ENCODE results near the gene PARN. TPM values are rescaled to one million over a fixed set of nuclear protein-coding genes. Genes with fewer than 3 reads are reported as not detected.
"Not testable (repeated sequence)": the region's sequence is repeated elsewhere in the genome, so short reads cannot be mapped to it uniquely, and the experiment has no call there.

Gene PARN
- total RNA-seq, 2 experiments from 2014 or later: 41.4 to 43.0 TPM

DNA sequence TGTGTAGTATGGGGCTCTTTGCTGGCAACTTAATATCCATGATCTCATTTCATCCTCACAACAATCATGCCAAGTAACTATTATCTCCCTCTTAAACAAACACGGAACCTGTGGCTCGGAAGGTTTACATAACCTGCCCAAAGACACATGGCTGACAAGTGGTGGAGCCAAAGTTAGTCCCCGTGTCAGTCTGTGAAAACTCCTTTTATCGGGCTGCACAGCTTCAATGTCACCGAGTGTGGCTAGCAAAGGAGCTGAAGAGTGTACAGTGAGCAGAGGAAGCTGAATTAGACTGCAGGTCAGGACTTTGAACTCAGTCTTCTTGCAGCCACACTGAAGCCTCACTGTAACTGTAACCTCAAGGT lies 80.3 kb downstream of the PARN start:
- Mint-ChIP-seq H3K27ac (no peak overlapping the region), H3K4me1 (no peaks in the 10 kb centered on the region), H3K27me3 (no peaks in the 10 kb centered on the region), H3K9me3 (no peaks in the 10 kb centered on the region), H3K4me3 (no peak overlapping the region), H3K36me3 (ENCODE audit: low read depth) (peaks cover 29% of the 10 kb centered on the region)
- ChIA-PET POLR2A (interaction anchor here (1.1 kb wide), 1 partner anchor 84 kb away, joined by 3 read pairs; no protein-coding TSS in a partner anchor), CTCF (no interaction called here)
- no peak for DNase-seq

DNA sequence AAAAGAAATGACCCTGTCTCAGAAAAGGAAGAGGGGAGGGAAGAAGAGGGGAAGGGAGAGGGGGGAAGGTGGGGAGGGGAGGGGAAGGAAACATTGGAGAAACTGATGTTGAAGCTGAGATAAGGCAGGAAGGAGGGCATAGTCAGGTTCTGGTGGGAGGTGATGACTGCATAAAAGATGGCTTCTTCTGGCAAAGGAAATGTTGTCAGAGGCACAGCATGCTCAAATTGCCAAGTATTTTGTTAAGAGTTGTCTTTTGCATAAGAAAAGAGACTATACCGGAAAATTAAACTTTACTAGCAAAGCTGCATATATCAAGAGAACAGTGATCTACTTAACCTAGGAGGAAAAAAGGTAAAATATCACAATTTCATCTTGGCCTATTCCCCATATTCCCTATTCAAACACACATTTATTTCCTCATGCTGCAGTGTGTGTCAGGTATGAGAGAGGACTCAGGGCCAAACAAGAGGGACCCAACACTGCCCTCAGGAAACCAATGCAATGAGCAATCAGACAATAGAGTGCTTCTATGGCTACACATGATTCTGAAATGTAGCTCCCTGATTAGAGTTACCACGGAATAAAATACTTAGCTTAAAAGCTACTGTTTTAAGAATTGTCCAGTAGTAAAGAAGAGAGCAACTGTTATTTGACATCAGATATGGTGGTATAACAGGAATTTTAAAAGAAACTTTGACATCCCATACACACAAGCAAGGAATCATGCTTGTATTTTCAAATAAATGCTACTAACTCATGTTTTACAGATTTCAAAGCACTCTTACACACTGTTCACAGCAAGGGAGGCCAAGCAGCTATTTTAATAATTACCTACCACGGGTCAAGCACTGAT lies 80.9 kb downstream of the PARN start:
- Mint-ChIP-seq H3K27me3 (no peaks in the 10 kb centered on the region), H3K4me3 (no peak overlapping the region), H3K27ac (no peak overlapping the region), H3K36me3 (ENCODE audit: low read depth) (peaks cover 29% of the 10 kb centered on the region), H3K9me3 (no peaks in the 10 kb centered on the region), H3K4me1 (no peaks in the 10 kb centered on the region)
- no peak for DNase-seq
- CTCF ChIA-PET: no interaction called here
- POLR2A ChIA-PET: interaction anchor here (1.1 kb wide), 1 partner anchor 85 kb away, joined by 3 read pairs; no protein-coding TSS in a partner anchor

DNA sequence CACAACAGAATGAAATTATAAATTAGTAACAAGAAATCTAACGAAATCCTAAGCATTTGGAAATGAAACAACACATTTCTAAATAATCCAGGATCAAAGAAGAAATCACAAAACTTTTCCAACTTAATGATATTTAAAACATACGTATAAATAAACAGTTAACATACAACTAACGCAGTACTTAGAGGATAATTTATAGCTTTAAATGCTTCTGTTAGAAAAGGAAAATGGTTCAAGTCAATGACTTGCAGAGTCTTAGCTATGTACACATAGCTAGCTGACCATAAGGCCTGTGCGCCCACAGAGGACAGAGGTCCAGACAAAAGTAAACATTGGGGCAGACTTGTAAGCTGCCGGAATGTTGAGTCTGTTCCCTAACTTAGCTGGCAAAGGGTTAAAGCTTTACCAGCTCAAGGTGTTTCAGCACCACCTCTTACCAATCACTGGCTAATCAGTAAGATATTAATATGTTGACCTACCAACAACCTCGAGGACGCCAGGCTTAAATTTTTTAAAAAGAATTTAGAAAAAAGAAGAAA lies 84.6 kb downstream of the PARN start:
- no peak for DNase-seq
- H3K27me3 Mint-ChIP-seq: no peaks in the 10 kb centered on the region

DNA sequence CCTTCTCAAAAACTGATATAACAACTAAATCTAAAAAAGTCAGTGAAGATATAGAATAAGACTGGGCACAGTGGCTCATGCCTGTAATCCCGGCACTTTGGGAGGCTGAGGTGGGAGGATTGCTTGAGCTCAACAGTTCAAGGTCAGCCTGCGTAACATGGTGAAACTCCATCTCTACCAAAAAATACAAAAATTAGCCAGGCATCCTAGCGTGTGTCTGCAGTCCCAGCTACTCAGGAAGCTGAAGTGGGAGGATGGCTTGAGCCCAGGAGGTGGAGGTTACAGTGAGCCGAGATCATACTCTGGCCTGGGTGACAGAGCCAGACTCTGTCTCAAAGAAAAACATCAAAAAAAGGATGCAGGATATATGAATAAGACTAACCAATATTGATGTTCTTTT lies 85.2 kb downstream of the PARN start:
- H3K36me3 Mint-ChIP-seq (ENCODE audit: low read depth): peaks cover 33% of the 10 kb centered on the region
- CTCF ChIA-PET, H3K4me3 Mint-ChIP-seq, H3K27ac Mint-ChIP-seq, H3K9me3 Mint-ChIP-seq, DNase-seq, H3K4me1 Mint-ChIP-seq, POLR2A ChIA-PET, H3K27me3 Mint-ChIP-seq: not testable (repeated sequence)

More for the DNA sequence above, 84.6 kb downstream of the PARN start:
- POLR2A ChIA-PET: no interaction called here
- CTCF ChIA-PET: interaction anchor here (1.4 kb wide), 1 partner anchor 9 kb away, joined by 3 read pairs; no protein-coding TSS in a partner anchor
- Mint-ChIP-seq H3K36me3 (ENCODE audit: low read depth) (peaks cover 39% of the 10 kb centered on the region), H3K4me1 (no peaks in the 10 kb centered on the region), H3K27ac (no peak overlapping the region), H3K9me3 (peaks cover 2% of the 10 kb centered on the region), H3K4me3 (no peak overlapping the region)

DNA sequence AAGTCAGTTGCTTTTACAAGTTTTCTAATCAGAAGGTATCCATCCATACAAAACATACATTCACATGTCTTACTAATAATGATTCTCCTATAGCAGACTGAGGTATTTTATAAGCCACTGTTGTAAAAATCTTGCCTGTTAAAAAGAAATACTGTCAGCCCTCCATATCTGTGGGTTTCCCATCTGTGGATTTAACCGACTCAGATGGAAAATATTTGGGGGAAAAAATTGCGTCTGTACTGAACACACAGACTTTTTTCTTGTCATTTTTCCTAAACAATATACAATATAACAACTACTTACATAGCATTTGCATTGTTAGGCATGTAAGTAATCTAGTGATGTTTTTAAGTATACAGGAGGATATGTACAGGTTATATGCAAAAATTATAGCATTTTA lies 90.4 kb downstream of the PARN start:
- CTCF ChIA-PET: interaction anchor here (1.1 kb wide), 1 partner anchor 280 kb away, joined by 3 read pairs; no protein-coding TSS in a partner anchor
- no peaks in the 10 kb centered on the region for H3K4me1 Mint-ChIP-seq
- DNase-seq: no peak
- H3K27ac Mint-ChIP-seq: no peak overlapping the region
- H3K27me3 Mint-ChIP-seq: no peaks in the 10 kb centered on the region
- POLR2A ChIA-PET: no interaction called here
- H3K36me3 Mint-ChIP-seq (ENCODE audit: low read depth): peaks cover 22% of the 10 kb centered on the region
- peaks cover 2% of the 10 kb centered on the region for H3K9me3 Mint-ChIP-seq
- no peak overlapping the region for H3K4me3 Mint-ChIP-seq

DNA sequence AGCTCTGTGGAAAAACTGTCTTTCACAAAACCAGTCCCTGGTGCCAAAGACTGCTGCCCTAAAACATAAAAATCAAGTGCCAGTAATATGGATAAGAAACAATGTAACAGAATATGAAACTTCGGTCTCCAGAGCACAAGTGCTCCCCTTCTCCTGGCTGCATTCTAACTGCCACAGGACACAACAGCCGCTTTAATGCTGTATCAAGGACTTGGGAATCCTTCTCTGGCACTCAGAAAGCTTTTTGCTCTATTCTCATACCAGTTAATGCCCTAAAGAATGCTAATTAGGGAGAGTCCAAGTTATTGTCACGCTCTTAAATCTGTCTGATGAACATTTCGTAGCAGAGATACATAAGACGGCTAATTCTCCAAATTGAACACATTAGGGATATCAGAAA lies 90.9 kb downstream of the PARN start:
- no peaks in the 10 kb centered on the region for H3K4me1 Mint-ChIP-seq
- no peak overlapping the region for H3K27ac Mint-ChIP-seq
- CTCF ChIA-PET: no interaction called here
- H3K27me3 Mint-ChIP-seq: no peaks in the 10 kb centered on the region
- H3K36me3 Mint-ChIP-seq (ENCODE audit: low read depth): peaks cover 22% of the 10 kb centered on the region
- DNase-seq: no peak
- POLR2A ChIA-PET: no interaction called here
- peaks cover 2% of the 10 kb centered on the region for H3K9me3 Mint-ChIP-seq
- no peak overlapping the region for H3K4me3 Mint-ChIP-seq

DNA sequence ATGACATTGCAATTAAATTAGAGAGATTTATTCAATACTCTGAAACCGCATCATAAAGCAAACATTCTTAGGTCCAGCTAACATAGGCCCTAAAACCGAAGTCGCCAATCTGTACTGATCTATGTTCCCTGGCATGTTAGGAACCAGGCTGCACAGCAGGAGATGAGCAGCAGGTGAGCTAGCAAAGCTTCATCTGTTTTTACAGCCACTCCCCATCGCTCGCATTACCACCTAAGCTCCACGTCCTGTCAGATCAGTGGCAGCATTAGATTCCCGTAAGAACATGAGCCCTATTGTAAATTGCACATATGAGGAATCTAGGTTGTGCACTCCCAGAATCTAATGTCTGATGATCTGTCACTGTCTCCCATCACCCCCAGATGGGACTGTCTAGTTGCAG lies 91.5 kb downstream of the PARN start:
- H3K9me3 Mint-ChIP-seq: peaks cover 2% of the 10 kb centered on the region
- H3K4me1 Mint-ChIP-seq: no peaks in the 10 kb centered on the region
- no peaks in the 10 kb centered on the region for H3K27me3 Mint-ChIP-seq
- H3K4me3 Mint-ChIP-seq: no peak overlapping the region
- peaks cover 20% of the 10 kb centered on the region for H3K36me3 Mint-ChIP-seq (ENCODE audit: low read depth)
- no peak for DNase-seq
- CTCF ChIA-PET: no interaction called here
- no peak overlapping the region for H3K27ac Mint-ChIP-seq
- POLR2A ChIA-PET: no interaction called here

DNA sequence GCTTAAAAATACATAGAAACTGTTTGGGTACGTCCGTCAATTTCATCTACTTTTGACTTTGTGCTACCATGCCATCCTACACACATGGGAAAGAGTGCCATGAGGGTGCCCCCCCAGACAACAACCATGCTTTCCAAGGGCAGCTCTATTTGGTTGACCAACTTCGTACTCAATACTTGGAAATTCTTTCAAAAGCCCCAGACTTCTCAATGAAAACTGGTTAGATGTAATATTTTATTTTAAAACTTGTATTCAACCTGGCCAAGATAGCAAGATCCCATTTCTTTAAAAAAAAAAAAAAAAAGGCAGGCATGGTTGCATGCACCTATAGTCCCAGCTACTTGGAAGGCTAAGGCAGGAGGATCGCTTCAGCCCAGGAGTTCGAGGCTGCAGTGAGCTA lies 98.4 kb downstream of the PARN start:
- no peak for DNase-seq
- H3K9me3 Mint-ChIP-seq: no peaks in the 10 kb centered on the region
- no peak overlapping the region for H3K27ac Mint-ChIP-seq
- H3K36me3 Mint-ChIP-seq (ENCODE audit: low read depth): peaks cover 6% of the 10 kb centered on the region
- H3K4me3 Mint-ChIP-seq: no peak overlapping the region
- POLR2A ChIA-PET: no interaction called here
- no peaks in the 10 kb centered on the region for H3K4me1 Mint-ChIP-seq
- H3K27me3 Mint-ChIP-seq: no peaks in the 10 kb centered on the region
- CTCF ChIA-PET: no interaction called here

DNA sequence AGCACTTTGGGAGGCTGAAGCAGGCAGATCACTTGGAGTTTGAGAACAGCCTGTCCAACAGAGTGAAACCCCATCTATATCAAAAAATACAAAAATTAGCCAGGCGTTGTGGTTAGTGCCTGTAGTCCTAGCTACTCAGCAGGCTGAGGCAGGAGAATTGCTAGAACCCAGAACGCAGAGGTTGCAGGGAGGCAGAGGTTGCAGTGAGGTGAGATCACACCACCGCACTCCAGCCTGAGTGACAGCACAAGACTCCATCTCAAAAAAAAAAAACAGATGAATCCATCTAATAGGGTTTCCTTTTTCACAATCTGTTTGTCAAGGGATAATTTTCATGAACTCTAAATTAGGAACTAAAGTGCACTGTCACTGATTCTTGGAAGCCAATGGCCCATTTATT lies 99.0 kb downstream of the PARN start:
- no peak for DNase-seq
- Mint-ChIP-seq H3K4me3 (no peak overlapping the region), H3K4me1 (no peaks in the 10 kb centered on the region), H3K27ac (no peak overlapping the region), H3K36me3 (ENCODE audit: low read depth) (peaks cover 6% of the 10 kb centered on the region), H3K27me3 (no peaks in the 10 kb centered on the region), H3K9me3 (no peaks in the 10 kb centered on the region)
- POLR2A ChIA-PET: no interaction called here
- CTCF ChIA-PET: no interaction called here

DNA sequence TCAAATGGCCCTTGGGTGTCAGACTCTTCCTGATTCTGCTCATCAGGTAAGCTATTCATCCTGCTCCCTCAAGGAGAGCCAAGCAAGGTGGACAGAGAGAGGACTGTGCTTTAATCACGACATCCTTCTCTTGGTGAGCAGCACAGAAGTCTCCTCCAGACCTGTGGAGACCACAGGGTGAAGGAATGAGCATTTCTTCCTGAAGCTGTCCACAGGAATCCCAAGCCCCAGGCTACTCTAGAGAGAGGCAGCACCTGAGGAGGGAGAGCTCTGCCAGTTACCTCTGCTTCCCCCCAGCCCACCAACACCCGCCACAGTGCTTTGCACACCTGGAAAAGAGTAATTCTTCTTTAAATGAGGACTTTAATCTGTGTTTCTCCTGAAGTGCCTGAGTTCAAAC lies 100.0 kb downstream of the PARN start:
- H3K4me3 Mint-ChIP-seq: no peak overlapping the region
- ChIA-PET POLR2A (no interaction called here), CTCF (interaction anchor here (1.0 to 1.4 kb wide), 2 partner anchors 28 to 281 kb away, joined by 3 read pairs; no protein-coding TSS in a partner anchor)
- DNase-seq: no peak
- H3K27ac Mint-ChIP-seq: no peak overlapping the region
- H3K4me1 Mint-ChIP-seq: no peaks in the 10 kb centered on the region
- H3K36me3 Mint-ChIP-seq (ENCODE audit: low read depth): peaks cover 6% of the 10 kb centered on the region
- H3K9me3 Mint-ChIP-seq: no peaks in the 10 kb centered on the region
- no peaks in the 10 kb centered on the region for H3K27me3 Mint-ChIP-seq

DNA sequence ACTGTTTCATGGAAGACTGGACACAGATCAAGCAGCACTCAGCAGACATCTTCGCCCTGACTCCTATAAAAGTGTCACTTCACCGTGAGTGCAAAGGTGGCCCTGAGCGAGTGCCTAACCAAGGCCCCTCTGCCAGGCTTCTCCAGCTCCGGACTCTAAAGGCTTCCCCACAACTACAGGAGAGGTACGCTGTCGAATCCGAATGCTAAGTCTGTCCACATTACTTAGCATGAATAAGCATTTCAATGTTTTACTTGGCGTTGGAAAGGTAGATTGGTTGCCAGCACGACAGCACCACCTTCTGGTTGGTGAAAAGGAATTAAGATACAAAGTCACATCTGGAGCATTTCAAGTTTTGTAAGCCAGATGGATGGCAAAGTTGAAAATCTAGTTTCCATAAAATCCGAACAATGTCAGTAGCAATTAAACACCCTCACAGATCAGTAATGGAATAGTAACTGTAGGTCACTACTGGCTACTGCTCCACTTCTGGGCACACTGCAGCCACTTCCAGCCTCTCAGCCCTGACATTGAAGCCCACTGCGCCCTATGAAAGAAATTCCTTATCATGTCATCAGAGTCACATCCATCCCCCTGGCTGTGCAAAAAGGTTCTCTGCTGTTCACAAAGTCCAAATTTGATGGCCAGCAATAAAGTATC lies 100.9 kb downstream of the PARN start:
- ChIA-PET CTCF (interaction anchor here (0.5 to 2.7 kb wide), 6 partner anchors 28 to 609 kb away, joined by 3 to 13 read pairs (median 3); partner anchors contain the start of gene ERCC4), POLR2A (no interaction called here)
- no peaks in the 10 kb centered on the region for H3K27me3 Mint-ChIP-seq
- peak; percentile 54 for DNase-seq
- peaks cover 6% of the 10 kb centered on the region for H3K36me3 Mint-ChIP-seq (ENCODE audit: low read depth)
- no peaks in the 10 kb centered on the region for H3K4me1 Mint-ChIP-seq
- H3K4me3 Mint-ChIP-seq: no peak overlapping the region
- no peak overlapping the region for H3K27ac Mint-ChIP-seq
- no peaks in the 10 kb centered on the region for H3K9me3 Mint-ChIP-seq

DNA sequence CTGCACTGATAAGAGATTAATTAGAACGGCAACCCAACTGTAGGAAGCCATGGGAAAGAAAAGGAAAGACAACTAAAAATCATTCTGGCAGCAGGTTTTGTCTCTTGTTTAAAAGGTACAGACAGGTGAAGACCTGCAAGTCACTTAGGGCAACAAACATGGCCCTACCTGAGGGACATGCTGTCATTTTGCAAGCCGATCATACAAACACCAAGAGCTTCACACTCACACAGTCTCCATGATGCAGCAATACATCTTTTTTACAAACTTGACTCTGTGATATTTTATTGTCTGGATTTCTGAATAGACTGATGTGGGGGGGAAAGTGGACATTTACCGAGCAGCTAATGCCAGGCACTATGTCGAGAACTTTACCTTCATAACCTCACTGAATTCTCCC lies 101.8 kb downstream of the PARN start:
- no peak for DNase-seq
- Mint-ChIP-seq H3K4me3 (no peak overlapping the region), H3K4me1 (no peaks in the 10 kb centered on the region), H3K27ac (no peak overlapping the region), H3K36me3 (ENCODE audit: low read depth) (no peaks in the 10 kb centered on the region), H3K27me3 (no peaks in the 10 kb centered on the region), H3K9me3 (no peaks in the 10 kb centered on the region)
- ChIA-PET POLR2A (no interaction called here), CTCF (interaction anchor here (0.5 to 2.7 kb wide), 4 partner anchors 279 to 628 kb away, joined by 3 to 13 read pairs (median 4); partner anchors contain the start of gene ERCC4)

DNA sequence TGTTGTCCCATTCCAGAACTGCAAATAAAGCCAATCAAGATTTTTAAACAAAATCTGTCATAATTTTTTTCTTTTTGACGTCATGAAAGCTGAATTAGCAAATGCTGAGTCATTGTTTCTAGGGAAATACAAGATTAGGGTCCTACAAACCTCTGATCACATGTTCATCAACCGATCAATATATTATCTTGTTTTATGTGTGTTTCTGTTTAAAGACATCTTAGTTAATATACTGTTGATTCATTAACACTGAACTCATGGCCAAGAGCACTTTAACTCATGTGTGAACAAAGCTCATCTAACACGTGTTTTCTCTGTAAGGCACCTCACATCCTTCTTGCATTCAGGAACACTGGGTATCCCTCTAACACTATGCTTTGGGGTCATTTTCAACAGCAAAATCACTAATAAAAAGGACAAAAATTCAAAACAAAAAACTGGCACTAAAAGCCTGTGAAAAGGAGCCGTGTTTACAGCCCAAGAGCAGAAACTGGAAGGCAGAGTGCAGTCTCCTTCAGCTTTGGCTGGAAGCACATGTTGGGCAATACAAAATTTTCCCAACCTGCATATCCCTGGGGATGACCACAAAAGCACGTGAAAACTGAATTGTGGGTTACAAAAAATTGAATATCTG lies 102.5 kb downstream of the PARN start:
- Mint-ChIP-seq H3K36me3 (ENCODE audit: low read depth) (no peaks in the 10 kb centered on the region), H3K27ac (no peak overlapping the region), H3K9me3 (no peaks in the 10 kb centered on the region), H3K27me3 (no peaks in the 10 kb centered on the region), H3K4me3 (no peak overlapping the region), H3K4me1 (no peaks in the 10 kb centered on the region)
- ChIA-PET CTCF (interaction anchor here (1.0 to 2.7 kb wide), 3 partner anchors 278 to 608 kb away, joined by 4 to 13 read pairs (median 6); partner anchors contain the start of gene ERCC4), POLR2A (no interaction called here)
- no peak for DNase-seq

Data from activated CD4-positive, alpha-beta memory T cell treated with anti-CD3 and anti-CD28 coated beads, Interleukin-2, amount 10 ng/mL, durations not matched to agents 7 days and 5 days (primary cell).